ENCODE results near the gene OAF. TPM values are rescaled to one million over a fixed set of nuclear protein-coding genes. Genes with fewer than 3 reads are reported as not detected.

The OAF gene
- total and polyA plus RNA-seq, 11 donors: 10.3 to 41.9 (median 19.9) TPM

- intact Hi-C loops (cut with DNase I): loop anchor here in 4 of 10 donors (5.0 kb wide), 2 partner anchors 502 to 687 kb away; no protein-coding TSS in a partner anchor
- peak in 3 of 4 donors; percentile 86 to 94 (median 88) for ATAC-seq
- Histone ChIP-seq H3K36me3 (no peaks in the 10 kb centered on the region), H3K4me1 (peaks cover 0 to 25% (median 8%) of the 10 kb centered on the region in 12 donors), H3K9me3 (peaks cover 0 to 18% (median 2%) of the 10 kb centered on the region in 12 donors), H3K27ac (peak overlapping the region in 8 of 12 donors; percentile 24 to 55 (median 40)), H3K27me3 (peaks cover 0 to 86% (median 24%) of the 10 kb centered on the region in 9 donors), H3K4me3 (peak overlapping the region; percentile 25 to 68 (median 53))
- 0 to 1% (median 1%) methylated on average over 24 to 71 of the region's 71 CpGs for WGBS, 4 donors
- TF ChIP-seq CTCF (IDR thresholded peaks at IDR 0.05): peak; percentile 76 to 99 (median 94)
- no peak for TF ChIP-seq POLR2A (IDR thresholded peaks at IDR 0.05)
- peak; percentile 54 to 83 (median 65) for DNase-seq
These were observed 41.7 kb upstream of the OAF start for GRCh38 chr11:120168960-120169681.

- intact Hi-C loops (cut with DNase I): loop anchor here in 5 of 10 donors (2.0 to 5.0 kb wide), 6 partner anchors 42 to 688 kb away; partner anchors contain the start of gene OAF (in 1 of the 5)
- H3K9me3 ChIP-seq: peaks cover 0 to 7% (median under 1%) of the 10 kb centered on the region in 12 donors
- ATAC-seq (no peak), DNase-seq (no peak)
- WGBS, 4 donors: 49 to 72% (median 60%) methylated on average over 9 to 27 of the region's 27 CpGs
- no peak overlapping the region for H3K27ac ChIP-seq
- peak overlapping the region in 1 of 12 donors; percentile 54 for H3K4me3 ChIP-seq
- H3K4me1 ChIP-seq: peaks cover 0 to 25% (median 8%) of the 10 kb centered on the region in 12 donors
- H3K36me3 ChIP-seq: no peaks in the 10 kb centered on the region
- TF ChIP-seq POLR2A (IDR thresholded peaks at IDR 0.05) (no peak), CTCF (IDR thresholded peaks at IDR 0.05) (no peak)
- H3K27me3 ChIP-seq: peaks cover 0 to 77% (median 24%) of the 10 kb centered on the region in 9 donors
These were observed 40.7 kb upstream of the OAF start for GRCh38 chr11:120169981-120170698.

- Histone ChIP-seq H3K27me3 (peaks cover 0 to 71% (median 24%) of the 10 kb centered on the region in 9 donors), H3K36me3 (no peaks in the 10 kb centered on the region), H3K4me1 (peaks cover 0 to 25% (median 8%) of the 10 kb centered on the region in 12 donors), H3K27ac (no peak overlapping the region), H3K4me3 (no peak overlapping the region), H3K9me3 (peaks cover 0 to 2% (median 0%) of the 10 kb centered on the region in 12 donors)
- DNase-seq: no peak
- WGBS, 4 donors: 88 to 91% (median 89%) methylated on average over 12 of the region's 12 CpGs
- no peak for ATAC-seq
- no peak for TF ChIP-seq POLR2A (IDR thresholded peaks at IDR 0.05)
- intact Hi-C loops (cut with DNase I): loop anchor here in 4 of 10 donors (2.0 to 5.0 kb wide), 5 partner anchors 42 to 688 kb away; partner anchors contain the start of gene OAF (in 1 of the 4)
These were observed 40.0 kb upstream of the OAF start for GRCh38 chr11:120170741-120171261.

GRCh38 chr11:120172054-120172911 lies 38.5 kb upstream of the OAF start:
- DNase-seq: peak; percentile 68 to 81 (median 71)
- H3K27me3 ChIP-seq: peaks cover 0 to 60% (median 21%) of the 10 kb centered on the region in 9 donors
- peak; percentile 73 to 93 (median 84) for TF ChIP-seq CTCF (IDR thresholded peaks at IDR 0.05)
- no peak for TF ChIP-seq POLR2A (IDR thresholded peaks at IDR 0.05)

More at GRCh38 chr11:120172054-120172911, 38.5 kb upstream of the OAF start:
- Histone ChIP-seq H3K9me3 (no peaks in the 10 kb centered on the region), H3K27ac (no peak overlapping the region), H3K36me3 (no peaks in the 10 kb centered on the region), H3K4me1 (peaks cover 0 to 25% (median 8%) of the 10 kb centered on the region in 12 donors), H3K4me3 (no peak overlapping the region)
- peak; percentile 37 to 75 (median 64) for ATAC-seq
- intact Hi-C loops (cut with DNase I): loop anchor here in 9 of 10 donors (1.0 to 5.0 kb wide), 10 partner anchors 40 to 690 kb away; partner anchors contain the start of gene OAF (in 1 of the 9)
- 34 to 39% (median 34%) methylated on average over 19 to 24 of the region's 24 CpGs for WGBS, 4 donors

Data from heart left ventricle (tissue), 16 donors.